GM13976 (cell line): ENCODE results near the gene TBX1.

ENCODE experiments used
- DNase-seq: peaks from one replicate; pipeline ENCODE4 v3.0.0; 2012; ENCODE audit warnings: low spot score
- in situ Hi-C: fragments of 300-500 bp; cut with MboI; formaldehyde crosslinking; loops from one replicate; pipeline ENCODE4 v1.12.0; 2022; ENCODE audit warnings: low sequenced_read_pairs, mixed read lengths, inconsistent platforms; ENCODE audit not compliant: unreplicated experiment
- TF ChIP-seq, protein P1 (sequence below): IDR thresholded peaks from 2 replicates; pipeline ENCODE4 v1.5.1; 2012; ENCODE audit warnings: borderline replicate concordance, mild to moderate bottlenecking; ENCODE audit not compliant: insufficient read depth; ENCODE audit errors: extremely low read depth, missing control alignments, control extremely low read depth

Gene TBX1

DNA sequence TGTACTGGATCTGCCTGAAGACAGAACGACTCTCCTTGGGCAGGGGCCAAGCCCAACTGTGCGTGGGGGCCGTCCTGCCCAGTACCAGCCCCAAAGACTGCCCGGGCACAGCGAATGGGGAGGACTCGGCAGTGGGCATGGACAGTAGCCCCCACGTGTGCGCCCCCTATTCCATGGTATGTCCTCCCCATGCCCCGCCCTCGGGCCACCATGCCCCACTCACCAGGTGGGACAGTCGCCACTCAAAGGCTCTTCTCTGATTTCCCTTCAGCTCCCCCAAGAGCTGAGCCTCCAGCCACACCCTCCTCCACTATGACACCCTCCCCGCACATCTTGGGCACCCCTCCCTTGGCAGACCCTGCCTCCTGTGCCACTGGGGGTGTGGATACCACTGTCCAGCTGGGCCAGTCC is 50.6 kb downstream of the TBX1 start:
- in situ Hi-C loops, result no loop called here
- no peak for DNase-seq
- TF ChIP-seq, protein P1, sequence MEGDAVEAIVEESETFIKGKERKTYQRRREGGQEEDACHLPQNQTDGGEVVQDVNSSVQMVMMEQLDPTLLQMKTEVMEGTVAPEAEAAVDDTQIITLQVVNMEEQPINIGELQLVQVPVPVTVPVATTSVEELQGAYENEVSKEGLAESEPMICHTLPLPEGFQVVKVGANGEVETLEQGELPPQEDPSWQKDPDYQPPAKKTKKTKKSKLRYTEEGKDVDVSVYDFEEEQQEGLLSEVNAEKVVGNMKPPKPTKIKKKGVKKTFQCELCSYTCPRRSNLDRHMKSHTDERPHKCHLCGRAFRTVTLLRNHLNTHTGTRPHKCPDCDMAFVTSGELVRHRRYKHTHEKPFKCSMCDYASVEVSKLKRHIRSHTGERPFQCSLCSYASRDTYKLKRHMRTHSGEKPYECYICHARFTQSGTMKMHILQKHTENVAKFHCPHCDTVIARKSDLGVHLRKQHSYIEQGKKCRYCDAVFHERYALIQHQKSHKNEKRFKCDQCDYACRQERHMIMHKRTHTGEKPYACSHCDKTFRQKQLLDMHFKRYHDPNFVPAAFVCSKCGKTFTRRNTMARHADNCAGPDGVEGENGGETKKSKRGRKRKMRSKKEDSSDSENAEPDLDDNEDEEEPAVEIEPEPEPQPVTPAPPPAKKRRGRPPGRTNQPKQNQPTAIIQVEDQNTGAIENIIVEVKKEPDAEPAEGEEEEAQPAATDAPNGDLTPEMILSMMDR, result no peak

DNA sequence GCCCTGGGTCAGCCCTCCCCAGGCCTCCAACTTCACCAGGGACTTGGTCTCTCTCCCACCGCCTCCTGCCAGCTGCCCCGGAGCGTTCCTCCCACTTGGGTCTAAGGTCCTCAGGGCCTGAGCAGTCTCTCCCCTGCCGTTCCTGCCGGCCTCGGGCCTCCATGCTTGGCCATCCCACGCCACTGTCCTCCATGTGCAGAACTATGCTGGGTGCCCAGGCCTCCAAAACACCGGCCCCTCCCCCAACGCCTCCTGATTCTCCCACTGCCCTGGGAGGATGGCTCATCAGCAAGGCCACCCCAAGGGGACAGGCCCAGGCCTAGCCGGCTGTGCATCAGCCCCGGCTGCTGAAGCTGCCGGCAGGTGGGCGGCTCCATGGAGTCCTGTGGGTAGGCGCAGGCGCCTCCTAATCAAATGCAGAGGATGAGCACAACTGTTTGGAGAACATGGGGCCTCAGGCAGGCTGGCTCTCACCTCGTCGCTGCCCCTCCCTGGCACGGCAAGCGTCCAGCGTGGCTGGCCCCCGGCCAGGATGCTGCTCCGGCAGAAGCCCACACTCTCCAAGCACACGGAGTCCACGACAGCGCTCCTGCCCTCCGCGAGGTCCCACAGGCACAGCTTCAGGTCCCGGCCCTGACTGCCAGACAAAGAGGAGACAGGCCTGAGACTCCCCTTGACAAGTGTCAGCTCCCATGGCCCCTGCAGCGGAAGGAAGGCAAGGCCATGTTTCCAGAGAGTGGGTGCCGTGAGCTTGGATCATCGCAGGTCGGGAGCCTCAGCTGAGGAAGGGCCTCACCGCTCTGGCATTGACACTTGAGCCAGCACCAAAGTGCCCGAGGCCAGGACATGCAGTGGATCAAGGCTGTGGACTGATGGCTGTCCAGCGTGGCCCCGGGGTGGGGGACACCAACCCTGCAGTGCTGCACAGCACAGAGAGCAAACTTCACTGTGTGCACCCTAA is 51.5 kb downstream of the TBX1 start:
- TF ChIP-seq, protein P1, result no peak
- in situ Hi-C loops, result no loop called here
- DNase-seq, result no peak

DNA sequence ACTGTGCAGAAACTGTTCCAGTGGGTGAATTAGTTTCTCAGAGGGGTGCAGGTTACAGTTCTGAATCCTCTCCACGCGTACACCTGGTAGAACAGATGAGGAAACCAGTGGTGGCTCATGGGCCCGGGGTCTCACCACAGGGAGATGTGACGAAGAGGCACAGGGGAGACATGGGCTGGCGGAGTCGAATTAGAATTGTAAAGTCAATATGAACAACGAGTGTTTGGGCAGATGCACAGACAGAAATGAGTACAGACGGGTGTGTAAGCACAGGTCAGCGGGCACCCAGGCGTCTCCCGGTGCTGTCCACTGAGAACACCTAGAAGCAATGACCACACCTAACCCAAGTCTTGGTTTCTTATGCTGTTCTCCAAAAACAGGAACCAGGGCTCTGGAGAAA is 52.3 kb downstream of the TBX1 start:
- no peak for DNase-seq
- in situ Hi-C loops, result no loop called here
- TF ChIP-seq, protein P1, result no peak

DNA sequence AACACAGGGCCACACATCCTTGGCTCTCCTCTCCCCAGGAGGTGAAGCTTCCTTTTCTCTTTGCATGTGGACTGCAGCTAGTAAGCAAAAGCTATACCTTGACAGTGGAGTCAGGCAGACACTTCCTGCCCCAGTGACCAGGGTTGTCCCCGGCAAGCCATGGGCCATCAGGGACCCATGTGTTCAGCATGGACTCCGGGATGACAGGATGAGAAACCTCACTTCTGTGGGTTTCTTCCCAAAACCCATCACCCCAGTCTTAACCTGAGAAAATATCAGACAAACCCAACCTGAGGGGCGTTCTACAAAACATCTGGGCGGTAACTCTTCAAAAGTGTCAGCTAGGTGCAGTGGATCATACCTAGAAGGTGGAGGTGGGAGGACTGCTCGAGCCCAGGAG is 53.9 kb downstream of the TBX1 start:
- in situ Hi-C loops, result no loop called here
- no peak for DNase-seq
- TF ChIP-seq, protein P1, result no peak

DNA sequence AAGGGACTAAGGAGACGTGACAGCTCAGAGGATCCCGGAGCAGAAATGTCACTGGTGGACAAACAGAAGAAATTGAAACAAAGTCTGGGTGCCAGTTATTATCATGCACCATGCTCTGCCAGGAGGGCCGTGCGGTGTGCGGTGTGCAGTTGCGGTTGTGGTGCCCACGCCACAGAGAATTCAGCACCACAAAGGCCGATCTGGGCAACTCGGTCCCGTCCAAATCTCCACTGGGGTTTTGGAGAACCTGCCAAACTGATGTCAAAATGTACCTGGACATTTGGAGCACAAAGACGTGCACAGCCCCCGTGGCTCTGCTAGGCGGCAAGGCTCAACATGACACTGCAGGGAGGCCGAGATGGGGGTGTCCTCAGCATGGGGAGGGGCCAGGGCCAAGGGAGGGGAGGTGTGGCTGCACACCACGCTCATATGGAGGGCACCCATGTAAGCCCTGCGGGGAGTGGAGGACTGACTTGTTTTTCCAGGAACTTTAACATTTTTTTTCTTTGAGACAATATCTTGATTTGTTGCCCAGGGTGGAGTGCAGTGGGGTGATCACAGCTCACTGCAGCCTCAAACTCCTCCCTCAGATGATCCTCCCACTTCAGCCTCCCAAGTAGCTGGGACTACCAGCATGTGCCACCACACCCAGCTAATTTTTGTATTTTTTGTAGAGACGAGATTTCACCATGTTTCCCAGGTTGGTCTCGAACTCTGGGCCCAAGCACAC is 54.7 kb downstream of the TBX1 start:
- in situ Hi-C loops, result no loop called here
- DNase-seq, result no peak
- TF ChIP-seq, protein P1, result no peak

DNA sequence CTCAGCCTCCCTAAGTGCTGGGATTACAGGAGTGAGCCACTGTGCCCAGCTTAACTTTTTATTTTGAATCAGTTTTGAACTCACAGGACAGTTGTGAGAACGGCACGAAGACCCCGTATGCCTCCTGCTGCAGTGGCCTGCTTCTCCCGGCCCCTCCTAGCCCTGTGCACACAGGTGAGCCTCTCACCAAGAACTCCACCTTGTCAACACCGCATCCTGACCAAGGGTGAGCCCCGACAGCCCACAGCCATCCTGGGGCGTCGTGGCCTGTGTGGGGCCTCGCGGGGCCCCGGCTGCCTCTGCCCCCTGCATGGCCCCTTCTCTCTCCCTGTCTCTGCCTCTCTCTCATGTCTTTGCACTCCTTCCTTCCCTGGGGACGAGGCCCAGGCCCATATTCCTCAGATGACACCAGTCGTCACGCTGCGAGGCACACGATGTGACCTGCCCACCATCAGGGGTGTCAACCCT is 55.3 kb downstream of the TBX1 start:
- in situ Hi-C loops, result no loop called here
- DNase-seq, result no peak
- TF ChIP-seq, protein P1, result no peak
